Activated naive CD4-positive, alpha-beta T cell treated with Interleukin-2 at 50 U/mL for 16 hours (primary cell): ENCODE measurements around the gene TEKT2.

Experiments
- DNase-seq: peaks from one replicate; pipeline ENCODE4 v3.0.0-alpha.2; 2020

The TEKT2 gene

DNA sequence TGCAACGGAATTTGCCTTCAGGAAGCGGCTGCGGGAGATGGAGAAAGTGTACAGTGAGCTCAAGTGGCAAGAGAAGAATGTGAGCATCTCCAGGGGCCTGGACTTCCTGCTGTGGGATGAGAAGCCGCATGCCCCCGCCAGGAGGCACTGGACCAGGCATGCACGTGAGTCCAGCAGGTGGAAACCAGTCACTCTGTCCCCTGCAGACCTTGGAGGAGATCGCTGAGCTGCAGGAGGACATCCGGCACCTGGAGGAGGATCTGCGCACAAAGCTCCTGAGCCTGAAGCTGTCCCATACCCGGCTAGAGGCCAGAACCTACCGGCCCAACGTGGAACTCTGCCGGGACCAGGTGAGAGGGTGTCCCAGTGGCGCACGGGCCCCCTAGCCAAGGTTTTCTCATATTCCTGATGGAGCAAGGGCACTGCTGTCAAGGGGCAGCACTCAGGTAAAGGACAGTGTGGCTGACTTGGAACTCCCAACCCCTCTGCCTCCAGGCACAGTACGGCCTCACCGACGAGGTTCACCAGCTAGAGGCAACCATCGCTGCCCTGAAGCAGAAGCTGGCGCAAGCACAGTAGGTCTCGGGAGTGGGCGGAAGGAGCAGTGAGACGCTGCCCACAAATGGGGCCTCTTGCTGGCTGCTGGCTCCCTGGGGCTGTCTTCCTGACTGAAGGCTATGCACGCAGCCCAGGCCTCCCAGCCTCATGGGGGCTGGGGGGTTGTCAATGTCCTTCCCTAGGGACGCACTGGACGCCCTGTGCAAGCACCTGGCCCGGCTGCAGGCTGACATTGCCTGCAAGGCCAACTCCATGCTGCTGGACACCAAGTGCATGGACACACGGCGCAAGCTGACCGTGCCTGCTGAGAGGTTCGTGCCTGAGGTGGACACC is 3.6 kb downstream of the TEKT2 start:
- no peak for DNase-seq

DNA sequence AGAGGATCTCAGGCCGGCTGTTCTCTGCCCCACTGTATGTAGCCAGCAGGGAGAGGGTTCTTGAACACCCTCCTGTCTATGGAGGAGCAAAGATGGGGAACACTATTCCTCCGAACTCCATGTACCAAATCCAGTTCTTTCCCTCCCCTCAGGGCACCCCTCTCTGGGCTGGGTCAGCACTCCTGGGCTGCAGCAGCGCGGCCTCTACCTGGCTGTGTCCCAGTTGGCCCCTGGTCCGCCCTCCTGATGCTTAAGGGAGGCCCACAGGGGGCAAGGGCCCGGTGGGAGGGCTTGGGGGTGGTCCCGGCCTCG is 4.3 kb downstream of the TEKT2 start:
- DNase-seq: no peak

DNA sequence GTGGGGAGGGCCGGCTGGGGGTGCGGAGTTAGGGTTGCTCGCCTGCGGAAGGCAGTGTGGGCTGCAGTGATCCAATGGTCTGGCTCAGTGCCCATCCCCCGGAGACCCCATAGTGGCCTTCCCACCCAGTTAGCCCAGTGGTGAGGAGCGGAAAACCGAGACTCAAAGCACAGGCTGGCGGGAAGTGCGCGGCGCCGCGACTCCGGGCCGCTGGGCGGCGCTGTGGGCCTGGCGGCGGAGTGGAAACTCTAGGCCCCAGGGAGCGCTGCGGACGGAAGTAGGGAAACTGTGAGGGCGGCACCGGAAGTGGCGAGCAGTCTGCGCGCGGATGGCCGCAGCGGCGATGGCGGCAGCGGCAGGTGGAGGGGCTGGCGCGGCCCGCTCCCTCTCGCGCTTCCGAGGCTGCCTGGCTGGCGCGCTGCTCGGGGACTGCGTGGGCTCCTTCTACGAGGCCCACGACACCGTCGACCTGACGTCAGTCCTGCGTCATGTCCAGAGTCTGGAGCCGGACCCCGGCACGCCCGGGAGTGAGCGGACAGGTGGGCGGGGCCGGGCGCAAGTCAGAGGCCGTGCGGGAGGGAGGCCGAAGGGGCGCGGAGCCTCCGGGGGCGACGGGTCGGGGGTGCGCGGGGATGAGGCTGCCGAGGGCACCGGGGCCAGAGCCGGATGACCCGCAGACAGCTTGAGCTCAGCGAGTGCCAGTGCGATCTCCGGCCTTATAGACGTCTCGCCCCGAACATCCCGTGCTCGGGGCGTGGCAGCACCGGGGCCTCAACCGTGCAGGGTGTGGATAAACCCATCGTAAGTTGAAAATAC is 4.9 kb downstream of the TEKT2 start, which contains the start of gene ADPRS:
Gene ADPRS (plus strand): TSS at position 316 of the 816 bp plus-strand sequence. CDS start 13 bp downstream, at position 329.
- peak; percentile 92 for DNase-seq

DNA sequence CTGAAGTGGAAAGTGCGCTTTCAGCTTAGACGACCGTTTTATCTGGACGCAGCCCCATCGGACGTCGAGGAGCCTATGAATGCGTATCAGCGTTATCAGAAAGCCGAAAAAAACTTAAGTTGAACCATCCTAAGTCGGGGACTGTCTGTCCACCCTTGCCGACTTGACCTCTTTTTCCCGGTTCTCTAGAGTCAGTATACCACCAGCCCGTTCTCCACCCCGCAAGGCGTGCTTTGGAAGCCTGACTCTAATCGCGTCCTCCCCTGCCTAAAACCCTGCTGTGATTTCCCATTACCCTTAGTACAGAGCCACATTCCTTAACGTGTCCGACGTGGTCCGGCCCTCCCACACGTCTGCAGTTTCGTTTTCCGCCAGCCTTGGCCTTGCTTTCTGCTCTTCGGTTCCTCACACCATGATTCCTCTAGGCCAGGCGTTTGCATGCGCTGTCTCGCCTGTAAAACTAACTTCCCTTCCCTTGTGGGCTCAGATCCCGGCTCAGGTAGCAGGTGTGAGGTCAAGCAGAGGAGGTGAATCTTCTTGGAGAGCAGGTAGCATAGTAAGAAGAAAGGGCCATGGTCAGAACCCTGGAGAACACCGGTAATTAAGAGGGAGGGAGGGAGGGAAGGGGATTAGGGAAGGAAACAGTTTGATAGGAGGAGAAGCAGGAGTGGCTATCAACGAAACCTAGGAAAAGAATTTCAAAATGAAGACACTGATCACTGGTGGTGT is 5.7 kb downstream of the TEKT2 start:
- DNase-seq: no peak

DNA sequence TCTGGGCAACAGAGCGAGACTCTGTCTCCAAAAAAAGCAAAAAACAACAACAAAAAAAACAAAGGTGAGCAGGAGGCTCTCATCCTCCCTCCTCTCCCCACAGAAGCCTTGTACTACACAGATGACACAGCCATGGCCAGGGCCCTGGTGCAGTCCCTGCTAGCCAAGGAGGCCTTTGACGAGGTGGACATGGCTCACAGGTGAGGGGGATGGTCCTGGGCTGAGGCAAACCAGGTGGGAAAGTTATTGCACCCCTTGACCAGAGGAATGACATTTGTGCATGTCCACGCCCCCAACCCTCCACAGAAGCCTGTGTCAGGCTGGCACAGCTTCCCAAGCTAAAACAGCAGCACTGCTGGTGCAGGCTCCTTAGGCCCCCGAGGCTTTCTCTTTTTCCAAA is 7.2 kb downstream of the TEKT2 start:
- DNase-seq: no peak

DNA sequence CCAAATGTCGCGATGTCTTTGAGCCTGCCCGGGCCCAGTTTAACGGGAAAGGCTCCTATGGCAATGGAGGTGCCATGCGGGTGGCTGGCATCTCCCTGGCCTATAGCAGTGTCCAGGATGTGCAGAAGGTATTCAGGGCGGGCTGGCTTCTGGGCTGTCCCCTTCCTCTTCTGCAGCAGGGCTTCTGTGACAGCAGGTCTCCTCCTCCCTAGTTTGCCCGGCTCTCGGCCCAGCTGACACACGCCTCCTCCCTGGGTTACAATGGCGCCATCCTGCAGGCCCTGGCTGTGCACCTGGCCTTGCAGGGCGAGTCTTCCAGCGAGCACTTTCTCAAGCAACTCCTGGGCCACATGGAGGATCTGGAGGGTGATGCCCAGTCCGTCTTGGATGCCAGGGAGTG is 7.8 kb downstream of the TEKT2 start:
- DNase-seq: no peak

DNA sequence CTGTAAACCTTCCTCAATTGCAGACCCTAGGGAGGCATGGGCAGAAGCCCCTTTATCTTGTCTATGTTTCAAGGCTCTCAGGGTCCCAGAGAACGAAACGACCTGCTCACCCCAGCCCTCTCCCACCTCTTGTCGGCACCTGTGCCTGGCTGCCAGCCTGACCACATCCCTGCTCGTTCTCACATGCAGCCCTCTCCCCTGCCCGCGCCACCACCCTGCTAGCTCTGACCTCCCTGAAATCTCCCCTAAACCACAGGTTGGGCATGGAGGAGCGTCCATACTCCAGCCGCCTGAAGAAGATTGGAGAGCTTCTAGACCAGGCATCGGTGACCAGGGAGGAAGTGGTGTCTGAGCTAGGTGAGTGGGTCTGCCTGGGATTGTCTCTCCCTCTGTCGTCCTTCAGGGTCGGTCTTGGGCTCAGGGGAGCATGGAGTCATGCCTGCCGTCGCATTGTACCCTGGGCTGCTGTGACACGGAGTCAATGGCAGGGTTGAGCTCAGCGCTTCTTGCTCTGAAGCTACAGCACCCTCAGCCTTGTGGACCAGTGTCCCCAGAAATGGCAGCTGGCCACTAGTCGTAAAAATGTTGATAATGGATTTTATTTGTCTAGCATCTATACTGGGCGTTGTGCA is 8.4 kb downstream of the TEKT2 start:
- no peak for DNase-seq

DNA sequence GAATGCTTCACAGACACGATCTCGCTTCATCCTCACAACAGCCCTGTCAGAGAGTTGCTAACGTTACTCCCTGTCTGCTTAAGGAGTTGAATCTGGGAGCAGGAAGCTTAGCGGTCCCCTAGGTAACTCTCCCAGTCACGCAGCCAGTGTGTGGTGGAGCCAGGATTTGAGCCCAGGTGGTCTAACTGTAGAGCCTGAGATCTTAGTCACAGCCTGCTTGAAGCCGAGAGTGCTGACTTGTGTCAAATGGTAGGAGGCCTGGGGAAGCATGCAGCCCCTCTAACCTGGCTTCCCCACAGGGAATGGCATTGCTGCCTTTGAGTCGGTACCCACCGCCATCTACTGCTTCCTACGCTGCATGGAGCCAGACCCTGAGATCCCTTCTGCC is 8.9 kb downstream of the TEKT2 start:
- no peak for DNase-seq

DNA sequence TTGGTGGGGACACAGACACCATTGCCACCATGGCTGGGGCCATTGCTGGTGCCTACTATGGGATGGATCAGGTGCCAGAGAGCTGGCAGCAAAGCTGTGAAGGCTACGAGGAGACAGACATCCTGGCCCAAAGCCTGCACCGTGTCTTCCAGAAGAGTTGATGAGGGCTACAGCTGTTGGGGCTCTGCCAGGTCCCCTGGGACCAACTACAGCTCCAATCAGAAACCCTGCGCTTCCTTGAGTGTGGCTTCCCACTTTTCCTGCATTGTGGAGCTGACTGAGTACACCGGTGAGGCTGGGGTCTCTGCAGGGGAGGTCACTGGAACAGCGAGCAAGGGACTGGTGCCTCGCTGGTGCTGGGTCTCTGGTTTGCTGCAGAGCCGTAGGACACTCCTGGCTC is 9.3 kb downstream of the TEKT2 start:
- no peak for DNase-seq

DNA sequence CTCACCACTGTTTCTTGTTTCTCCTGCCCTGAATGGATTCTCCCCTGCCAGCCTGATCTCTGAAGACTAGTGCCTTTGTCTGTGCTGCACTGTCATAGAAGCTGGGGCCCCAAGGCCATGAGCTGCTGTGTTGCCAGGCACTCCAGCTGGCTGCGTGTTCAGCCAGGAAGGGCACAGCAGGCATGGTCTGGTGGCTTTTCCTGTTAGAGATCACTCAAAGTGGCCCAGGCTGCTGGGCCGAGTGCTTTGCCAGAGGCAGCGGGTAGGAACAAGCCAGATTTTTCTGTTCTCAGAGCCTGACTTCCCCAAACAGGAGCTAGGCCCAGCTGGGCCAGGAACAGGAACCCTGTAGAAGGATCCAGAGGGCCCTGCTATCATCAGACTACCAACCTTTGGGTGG is 10.0 kb downstream of the TEKT2 start:
- DNase-seq: no peak

DNA sequence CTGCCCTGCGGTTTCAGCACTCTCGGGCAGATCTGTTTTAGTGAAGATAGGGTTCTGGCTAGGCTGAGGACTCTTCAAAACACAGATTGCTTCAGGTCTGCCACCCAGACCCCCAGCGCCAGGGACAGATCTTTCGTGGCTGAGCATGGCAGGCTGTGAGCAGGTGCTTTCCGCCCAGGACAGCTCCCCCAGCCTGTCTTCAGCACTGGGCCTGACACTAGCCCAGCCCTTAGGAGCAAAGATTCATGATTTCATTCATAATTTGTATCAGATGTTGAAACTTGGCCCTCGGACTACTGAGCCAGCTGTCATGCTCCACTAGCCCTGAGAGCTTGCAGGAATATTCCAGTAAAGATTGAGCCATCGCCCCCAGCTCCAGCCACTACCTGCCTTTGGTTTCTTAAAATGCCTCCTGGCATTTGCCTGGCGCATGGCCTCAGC is 10.7 kb downstream of the TEKT2 start:
- DNase-seq: no peak

DNA sequence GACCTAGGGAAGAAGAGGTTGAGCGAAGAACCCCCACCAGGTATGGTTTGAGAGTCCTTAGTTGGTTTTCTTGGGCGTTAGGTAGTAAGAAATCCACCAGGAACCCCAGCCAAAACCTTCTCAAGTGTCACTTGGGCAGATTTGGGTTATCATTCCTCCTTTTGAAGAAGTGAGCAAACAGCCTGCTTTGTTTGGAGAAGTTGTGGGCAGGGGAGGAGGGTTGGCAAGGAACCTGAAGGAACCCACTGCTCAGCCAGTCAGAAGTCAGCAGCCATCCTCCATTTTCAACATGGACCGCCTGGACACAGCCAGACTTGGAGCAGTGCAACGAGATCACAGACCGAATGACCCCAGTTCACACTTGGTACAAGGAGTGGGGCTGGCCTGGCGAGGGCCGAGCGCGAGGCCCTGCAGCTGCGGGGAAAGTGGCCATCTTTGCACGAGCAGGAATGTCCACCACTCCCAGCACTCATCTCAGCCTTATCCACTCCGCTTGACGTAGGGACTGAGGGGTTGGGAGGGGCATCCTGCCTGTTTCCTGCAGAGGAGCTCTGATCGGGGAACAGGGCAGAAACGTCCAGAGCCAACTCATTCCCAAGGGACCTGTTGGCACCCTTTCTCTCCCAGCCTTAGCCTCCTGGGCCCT is 12.0 kb downstream of the TEKT2 start:
- DNase-seq: no peak

DNA sequence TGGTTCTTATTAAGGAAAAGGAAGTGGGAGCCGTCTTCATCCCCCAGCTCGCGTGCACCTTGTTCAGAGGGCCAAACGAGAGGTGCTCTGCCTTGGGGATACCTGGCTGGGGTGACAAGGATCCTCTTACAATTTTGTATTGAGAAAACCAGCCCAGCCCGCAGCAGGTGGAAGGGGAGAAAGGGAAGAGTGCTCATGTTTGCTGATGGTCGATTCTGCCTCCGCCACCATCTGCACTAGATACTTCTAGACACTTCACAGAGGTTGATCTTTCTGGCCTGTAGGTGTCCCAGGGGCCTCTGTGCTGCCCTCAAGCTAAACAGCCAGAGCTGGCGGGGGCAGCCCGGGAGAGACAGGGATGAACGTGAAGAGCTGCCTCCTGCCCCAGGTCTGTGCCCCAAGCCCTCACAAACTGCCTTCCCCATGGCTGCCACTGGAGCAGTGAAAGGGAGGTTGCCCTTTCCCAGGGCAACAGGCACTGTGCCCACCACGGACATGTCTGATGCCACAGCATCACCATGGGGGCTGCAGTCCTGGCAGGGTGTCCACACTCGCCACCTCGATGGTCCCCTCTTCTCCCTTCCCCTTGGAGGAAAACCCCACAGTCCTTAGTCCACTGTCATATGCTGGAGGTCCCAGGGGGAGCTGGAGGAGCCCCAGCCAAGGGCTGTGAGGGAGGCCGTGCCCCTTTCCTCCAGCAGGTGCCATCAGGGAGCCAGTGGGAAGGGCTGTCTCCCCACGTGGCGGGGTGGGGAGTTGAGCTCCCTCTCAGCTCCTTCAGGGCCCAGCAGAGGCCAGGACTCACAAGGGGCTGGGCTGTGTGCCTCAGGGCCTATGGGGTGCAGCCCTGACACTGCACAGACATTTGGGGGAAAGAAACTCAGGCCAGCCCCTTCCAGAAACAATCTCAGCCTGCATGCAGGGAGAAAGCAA is 12.9 kb downstream of the TEKT2 start:
- no peak for DNase-seq

DNA sequence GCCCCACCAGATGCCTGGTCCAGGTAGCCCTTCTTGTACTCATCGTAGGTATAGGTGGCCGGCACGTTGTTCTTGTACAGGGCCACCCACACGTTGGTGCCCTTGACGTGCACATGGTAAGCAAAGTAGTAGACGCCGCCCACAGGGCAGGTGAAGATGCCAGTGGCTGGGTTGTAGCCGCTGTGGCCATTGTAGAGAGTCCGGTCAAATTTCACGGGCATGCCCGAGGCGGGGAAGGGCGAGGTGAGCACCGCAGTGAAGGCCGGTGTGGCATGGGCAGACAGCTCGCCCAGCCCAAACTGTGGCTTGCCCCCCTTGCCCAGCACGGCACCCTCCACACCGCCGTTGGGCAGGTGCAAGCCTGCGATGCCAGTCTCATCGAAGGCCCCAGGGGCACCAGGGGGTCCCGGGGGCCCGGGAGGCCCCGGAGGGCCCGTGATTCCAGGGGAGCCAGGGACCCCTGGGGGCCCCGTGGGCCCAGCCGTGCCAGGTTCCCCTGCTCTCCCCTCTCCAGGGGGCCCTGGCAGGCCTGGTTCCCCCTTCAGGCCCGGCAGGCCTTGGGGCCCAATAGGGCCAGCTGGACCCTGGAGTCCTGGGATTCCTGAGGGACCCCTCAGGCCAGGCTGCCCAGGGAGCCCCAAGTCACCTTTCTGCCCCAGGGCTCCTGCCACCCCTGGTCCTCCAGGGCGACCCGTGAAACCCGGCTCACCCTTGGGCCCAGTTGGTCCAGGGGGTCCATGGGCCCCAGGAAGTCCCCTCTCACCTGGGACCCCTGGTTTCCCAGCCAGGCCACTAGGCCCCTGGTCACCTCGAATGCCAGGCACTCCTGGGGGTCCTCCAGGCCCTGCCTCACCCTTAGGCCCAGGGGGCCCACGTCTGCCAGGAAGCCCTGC is 14.0 kb downstream of the TEKT2 start:
- DNase-seq: no peak

DNA sequence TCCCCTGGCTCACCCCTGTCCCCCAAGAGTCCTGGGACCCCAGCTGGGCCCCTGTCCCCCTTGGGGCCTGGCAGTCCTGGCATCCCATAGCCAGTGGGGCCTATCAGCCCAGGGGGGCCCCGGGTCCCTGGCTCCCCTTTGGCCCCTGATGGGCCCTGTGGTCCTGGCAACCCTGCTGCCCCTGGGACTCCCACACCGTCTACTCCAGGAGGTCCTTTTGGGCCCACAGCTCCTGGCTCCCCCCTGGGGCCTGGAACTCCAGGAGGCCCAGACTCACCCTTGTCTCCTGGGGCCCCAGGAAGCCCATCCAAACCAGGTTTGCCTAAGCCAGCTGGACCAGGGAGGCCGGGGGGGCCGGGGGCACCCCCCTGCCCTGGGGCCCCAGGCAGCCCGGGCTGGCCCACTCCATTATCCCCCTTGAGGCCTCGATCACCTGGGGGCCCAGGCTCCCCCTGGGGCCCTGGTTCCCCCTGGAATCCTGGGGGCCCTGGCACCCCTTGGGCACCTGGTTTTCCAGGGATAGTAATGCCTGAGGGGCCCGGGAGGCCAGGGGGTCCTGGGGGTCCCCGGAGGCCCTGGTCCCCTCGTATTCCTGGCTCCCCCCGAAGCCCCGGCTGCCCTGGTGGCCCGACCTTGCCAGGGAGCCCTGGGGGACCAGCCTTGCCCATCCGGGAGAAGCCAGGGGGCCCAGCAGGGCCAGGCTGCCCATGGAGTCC is 14.9 kb downstream of the TEKT2 start:
- no peak for DNase-seq

DNA sequence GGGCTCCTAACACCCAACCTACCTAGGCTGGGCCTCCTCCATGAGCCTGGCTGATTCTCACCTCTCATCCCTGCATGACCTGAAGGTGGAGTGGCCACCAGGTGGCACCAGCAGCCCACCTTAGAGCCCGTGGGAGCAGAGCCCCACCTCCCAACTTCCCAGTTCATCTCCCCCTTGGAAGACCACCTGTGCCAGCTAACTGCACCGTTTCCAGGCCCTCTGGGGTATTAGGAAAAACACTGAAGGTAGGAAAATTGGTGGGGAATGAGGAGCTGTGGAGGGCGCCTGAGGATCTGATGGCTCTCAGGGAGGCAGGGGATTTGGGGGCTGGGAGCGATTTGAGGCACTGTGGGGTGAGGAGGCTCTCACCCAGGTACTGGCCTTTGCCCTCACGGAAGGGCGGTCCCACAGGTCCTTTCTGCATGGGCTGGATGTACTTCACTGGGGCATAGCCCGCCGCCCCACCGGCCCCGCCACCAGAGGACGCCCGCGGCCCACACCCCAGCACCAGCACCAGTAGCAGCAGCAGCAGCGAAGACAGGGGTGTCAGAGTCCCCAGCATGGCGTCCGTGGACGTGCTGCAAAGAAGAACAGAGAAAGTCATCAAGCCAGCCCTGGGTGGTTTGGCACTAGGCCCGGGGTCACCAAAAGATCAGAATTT is 15.9 kb downstream of the TEKT2 start:
- peak; percentile 76 for DNase-seq

DNA sequence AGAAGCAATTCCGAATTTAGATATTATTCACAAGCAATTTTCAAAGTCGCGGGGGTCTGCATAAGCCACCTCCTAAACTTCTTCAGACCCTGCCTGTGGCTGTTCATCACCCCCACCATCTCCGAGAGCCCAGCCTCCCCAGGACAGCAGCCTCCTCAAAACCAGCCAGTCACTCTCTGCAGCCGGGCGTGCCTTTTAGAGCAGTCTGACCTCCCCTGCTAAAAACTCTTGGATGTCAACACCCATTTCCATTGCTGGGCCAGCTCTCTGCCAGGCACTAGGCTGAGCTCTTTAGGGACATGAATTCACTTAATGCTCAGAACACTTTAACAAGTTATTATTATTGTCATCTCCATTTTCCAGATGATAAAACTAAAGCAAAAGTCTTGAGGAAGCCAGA is 16.5 kb downstream of the TEKT2 start:
- no peak for DNase-seq

DNA sequence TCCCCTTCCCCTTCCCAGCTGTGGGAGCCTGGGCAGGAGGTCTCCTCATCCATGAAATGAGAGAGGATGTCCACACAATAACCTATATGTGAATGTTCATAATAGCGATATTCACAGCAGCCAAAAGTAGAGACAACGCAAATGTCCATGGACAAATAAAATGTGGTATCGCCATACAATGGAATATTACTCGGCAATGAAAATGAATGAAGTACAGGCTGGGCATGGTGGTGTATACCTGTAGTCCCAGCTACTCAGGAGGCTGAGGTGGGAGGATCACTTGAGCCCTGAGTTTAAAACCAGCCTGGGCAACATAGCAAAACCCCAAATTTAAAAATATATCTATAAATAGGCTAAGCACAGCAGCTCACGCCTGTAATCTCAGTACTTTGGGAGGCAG is 17.7 kb downstream of the TEKT2 start:
- no peak for DNase-seq

DNA sequence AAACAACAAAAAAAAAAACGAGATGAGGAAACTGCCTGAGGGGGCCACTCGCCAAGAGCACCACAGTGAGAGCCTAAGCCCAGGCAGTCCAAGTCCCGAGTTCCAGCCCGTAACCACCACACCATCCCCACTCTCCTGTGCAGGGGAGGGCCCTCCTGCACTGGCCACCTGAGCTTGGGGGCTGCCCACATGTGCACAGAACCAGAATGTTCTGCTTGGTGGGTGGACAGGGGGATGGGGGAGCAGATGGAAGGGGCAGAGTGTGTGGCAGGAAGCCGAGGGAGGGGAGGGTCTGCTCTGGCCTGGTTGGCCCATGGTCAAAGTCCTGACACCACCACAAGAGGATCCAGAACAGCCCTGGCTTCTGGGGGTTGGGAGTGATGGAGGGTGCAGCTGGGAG is 22.4 kb downstream of the TEKT2 start:
- DNase-seq: no peak
